GM21723 (cell line): ENCODE data around the gene MT1F.
"Not testable (repeated sequence)": the region's sequence is repeated elsewhere in the genome, so short reads cannot be mapped to it uniquely, and the experiment has no call there.

ENCODE experiments used
- ATAC-seq: cut with Tn5 transposase; IDR thresholded peaks from one replicate; pipeline ENCODE4 v1.9.1; 2021; ENCODE audit warnings: mild to moderate bottlenecking, moderate library complexity; ENCODE audit not compliant: unreplicated experiment

The MT1F gene

DNA sequence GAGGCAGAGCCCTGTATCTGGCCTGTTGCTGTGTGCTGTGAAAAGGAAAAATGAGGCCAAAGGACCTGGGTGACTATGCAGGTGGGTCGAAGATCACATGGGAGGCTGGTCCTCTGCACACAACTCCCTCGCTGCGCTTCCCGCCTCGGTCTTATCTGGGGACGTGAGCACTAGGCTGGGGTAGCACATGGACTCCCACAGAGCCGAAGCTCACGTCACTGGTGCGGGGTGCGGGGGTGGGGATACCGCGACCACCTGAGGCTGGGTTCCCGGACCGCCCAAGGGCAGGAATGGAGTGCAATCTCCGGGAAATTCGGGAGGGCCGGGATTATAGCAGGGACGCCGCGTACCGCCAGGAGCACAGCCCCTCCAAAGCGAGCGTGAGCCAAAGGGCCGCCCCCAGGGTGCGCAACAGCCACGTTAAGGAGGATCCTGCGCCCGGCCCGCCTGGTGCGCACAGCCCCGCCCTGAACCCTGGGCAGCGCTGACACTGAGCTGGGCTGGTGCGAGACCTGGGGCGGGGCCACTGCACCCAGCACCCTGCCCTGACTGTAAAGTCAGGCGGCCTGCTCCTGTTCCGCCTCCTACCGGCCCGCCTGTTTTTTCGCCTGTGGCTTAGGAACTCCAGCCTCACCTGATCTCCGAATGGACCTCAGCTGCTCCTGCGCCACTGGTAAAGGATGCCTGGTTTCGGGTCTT, 14.5 kb upstream of the MT1F start:
- ATAC-seq: no peak

GRCh38 chr16:56643833-56644232, 13.9 kb upstream of the MT1F start:
- ATAC-seq: no peak

- no peak for ATAC-seq
Observed at GRCh38 chr16:56645311-56645710, 12.4 kb upstream of the MT1F start.

DNA sequence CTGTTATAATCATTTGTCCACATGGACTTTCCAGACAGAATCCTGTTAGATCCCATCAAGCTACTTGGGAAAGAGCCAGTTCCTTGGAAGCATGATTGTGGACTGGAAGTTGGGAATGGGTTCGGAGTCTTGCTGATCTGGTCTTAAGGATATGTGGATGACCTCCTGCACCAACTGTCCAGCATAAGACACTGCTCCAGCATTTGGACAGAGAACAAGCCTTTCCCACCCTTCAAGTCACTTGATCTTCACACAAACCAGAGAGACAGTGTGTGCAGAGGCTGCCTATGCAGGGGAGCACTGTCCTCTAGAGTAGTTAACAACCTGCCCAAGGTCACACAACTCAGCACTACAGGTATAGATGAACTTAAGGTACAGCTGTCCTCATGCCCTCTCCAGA, 11.9 kb upstream of the MT1F start:
- ATAC-seq: no peak

DNA sequence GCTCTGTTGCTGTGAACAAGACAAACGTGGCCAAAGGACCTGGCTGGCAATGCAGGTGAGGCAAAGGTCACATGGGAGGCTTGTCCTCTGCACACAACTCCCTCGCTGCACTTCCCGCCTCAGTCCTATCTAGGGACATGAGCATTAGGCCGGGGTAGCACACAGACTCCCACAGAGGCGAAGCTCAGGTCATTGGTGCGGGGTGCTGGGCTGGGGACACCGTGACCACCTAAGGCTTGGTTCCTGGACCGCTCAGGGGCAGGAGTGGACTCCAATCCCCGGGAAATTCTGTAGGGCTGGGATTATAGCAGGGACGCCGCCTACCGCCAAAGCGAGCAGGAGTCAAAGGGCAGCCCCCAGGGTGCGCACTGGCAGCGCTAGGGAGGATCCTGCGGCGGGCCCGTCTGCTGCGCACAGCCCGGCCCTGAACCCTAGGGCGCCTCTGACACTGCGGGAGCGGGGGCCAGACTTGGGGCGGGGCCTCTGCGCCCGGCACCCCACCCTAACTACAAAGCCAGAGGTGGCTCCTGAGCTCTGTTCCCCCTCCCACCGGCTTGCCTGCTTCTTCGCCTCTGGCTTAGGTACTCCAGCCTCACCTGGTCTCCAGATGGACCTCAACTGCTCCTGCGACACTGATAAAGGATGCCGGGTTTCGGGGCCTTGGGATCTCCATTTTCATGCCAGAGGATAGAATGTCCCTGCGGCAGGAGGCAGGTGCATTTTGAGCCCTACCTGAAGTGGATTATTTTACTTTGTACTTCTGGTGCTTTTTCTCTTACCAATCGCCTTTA, 9.9 kb upstream of the MT1F start:
- ATAC-seq: no peak

- ATAC-seq: no peak
Observed at GRCh38 chr16:56649271-56649670, 8.5 kb upstream of the MT1F start.

- ATAC-seq: no peak
Observed at GRCh38 chr16:56649820-56650219, 7.9 kb upstream of the MT1F start.

- ATAC-seq: no peak
Observed at GRCh38 chr16:56651586-56651985, 6.2 kb upstream of the MT1F start, which contains the start of gene MT1B. Gene MT1B (plus strand): TSS chr16:56651886. CDS start chr16:56651954, 68 bp downstream.

- ATAC-seq: no peak
Observed at GRCh38 chr16:56652600-56652999, 5.2 kb upstream of the MT1F start.

GRCh38 chr16:56653218-56653617, 4.5 kb upstream of the MT1F start:
- no peak for ATAC-seq

GRCh38 chr16:56658327-56658875, 642 bp downstream of the MT1F start:
- ATAC-seq: no peak

DNA sequence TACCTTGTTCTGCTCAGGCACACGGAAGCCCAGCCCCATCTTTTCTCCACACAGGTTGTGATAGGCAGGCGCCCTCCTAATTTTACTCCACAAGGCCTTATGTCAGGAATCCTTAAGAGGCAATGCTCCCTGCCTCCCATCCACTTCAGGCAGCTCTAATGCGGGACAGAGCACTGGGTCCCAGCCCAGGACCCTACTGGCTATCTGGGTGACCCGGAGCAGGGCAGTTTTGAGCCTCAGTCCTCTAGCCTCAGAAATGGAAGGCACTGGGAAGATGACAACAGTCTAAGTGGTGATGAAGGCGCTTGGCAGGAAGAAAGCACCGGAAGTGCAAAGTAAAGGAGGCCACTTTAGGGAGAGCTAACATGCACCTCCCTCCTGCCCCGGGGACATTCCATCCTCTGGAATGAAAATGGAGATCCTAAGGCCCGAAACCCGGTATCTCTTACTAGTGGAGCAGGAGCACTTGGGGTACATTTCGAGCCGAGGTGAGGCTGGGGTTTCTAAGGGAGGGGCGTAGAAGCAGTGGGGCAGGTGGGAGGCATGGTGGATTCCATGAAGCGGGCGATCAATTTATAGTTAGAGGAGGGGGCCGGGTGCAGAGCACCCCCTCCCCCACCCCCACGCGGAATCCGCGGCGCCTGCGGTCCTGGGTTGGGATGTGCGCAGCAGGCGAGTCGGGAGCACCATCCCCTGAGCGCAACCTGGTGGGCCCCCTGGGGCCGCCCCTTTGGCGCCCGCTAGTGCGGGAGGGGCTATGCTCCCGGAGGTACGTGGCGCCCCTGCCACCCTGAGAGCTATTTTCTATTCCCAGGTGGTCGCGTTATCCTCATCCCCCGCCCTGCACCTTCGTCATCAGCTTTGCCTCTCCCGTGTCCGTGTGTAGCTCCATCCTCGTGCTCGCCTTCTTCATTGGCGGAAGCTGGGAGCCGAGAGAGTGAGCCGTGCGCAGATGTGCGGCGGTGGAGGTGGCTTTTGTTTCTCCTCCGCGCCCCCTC, 4.9 kb downstream of the MT1F start:
- ATAC-seq: no peak

DNA sequence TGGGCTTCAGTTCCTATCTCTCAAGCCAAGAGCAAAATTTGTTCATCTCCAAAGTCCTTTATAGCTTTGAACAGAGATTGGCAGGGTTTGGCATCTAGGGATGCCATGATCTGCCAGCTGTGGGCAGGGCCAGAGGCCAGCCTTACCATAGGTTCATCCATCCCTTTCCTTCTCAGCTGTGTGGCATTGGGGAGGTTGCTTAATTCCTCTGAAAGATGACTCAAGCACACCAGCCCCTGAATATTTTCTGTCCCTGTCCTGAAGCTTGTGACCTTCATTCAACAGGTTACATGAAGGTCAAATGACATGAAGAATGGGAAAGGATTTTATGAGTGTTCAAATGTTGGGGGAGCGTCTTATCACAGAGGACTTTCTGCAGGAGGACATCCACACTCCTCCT, 6.7 kb downstream of the MT1F start:
- no peak for ATAC-seq

DNA sequence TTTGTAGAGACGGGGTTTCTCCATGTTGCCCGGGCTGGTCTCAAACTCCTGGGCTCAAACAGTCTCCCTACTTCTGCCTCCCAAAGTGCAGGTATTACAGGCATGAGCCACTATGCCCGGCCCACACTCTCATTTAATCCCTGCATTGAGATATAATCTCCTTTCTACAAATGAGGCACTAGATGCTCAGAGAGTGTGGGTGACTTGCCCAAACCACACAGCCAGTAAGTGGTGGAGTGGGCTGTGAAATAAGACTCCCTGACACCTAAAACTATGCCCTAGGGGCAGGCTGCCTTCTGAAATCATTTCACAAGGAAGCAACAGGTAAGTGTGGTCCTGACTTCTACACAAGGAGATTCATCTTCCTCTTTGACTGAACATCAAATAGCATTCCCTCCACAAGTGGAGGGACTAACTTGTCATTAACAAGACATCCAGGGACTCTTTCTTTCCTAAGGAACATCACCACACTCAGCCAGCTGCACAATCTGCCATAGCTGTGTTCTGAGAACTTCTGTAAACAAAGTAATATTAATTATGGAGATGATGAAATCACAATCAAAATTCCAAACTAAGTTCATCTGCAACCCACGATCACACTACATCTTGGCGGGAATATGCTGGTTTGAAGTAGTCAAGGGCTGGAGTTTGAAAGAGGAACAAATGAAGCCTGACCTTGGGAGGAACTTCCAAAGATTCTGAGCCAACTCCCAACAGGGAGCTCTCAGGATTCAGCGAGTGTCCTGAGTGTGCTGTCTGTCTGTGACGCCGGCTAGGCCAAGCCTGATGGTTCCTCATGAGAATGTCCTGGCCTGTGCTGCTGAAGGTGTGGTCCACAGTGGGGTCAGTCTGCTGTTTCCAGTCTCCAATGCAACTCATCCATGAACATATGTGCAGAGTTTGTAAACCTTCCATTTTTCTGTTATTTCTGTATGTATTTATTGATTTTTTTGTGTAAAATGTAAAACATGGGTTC, 7.8 kb downstream of the MT1F start:
- ATAC-seq: not testable (repeated sequence)

DNA sequence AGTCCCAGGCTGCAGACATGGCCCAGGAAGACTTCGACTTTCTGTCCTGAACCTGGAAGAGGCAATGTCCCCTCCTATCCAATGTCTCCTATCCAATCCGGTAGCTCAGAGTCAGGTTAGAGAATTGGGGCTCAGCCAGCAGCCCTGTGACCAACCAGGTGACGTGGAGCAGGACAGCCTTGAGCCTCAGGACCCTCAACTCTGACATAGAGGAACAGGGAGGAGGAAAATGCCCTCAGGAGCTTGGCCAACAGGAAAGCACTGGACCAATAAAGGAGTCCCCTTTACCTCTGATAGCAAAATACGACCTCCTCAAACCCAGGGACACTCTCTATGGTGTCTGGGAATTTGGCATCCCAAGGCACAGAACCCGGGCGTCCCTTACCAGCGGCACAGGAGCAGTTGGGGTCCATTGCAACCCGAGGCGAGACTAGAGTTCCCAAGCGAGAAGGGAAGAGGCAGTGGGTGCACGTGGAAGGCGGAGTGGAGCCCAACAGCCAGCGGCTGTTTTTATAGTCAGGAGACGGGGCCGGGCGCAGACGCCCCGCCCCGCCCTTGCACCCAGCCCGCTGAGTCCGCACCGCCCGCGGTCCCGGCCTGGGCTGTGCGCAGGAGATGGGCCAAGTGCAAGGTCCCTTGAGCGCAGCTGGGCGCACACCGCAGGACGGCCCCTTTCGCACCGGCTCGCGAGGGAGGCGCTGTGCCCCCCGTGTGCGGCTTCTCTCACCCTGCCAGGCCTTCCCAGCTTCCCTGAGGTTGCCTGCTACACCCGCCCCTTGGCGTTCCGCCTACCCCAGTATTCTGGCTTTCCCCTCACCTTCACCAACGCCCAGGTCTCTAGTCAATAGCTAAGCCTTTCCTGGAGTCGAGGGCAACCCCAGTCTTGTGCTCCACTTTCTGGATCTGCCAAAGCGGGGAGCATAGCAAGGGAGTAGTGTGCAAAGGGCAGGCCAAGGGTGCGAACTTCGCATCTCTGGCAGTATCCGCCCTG, 10.1 kb downstream of the MT1F start, which contains the start of gene MT1G:
Gene MT1G (minus strand): TSS at position 485 of the 991 bp plus-strand sequence. CDS start 72 bp downstream, at position 413.
- no peak for ATAC-seq

GRCh38 chr16:56669005-56669839, 11.5 kb downstream of the MT1F start, which contains the start of gene MT1H:
Gene MT1H (plus strand): TSS chr16:56669814. CDS start chr16:56669885, 71 bp downstream.
- ATAC-seq: no peak
